ENCODE measurements around the gene KRTAP9-7.

DNA sequence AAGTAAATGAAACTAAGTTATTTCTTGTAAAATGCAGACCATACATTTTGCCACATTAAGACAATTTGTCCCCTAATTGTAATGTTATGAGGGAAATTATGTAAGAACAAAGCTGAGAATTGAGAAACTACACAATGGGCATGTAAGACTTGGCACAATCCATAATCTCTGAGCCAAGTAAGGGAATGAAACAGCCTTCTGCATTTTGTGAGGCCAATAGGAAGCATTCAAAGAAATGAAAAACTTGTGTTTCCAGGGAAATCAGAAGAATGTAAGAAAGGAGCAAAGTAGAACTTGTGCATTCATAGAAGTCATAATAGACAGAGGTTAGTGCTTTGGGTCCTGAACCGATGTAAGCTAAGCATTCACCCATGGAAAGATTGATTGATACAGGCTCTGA lies 24.2 kb upstream of the KRTAP9-7 start:
- TF ChIP-seq, protein P1, sequence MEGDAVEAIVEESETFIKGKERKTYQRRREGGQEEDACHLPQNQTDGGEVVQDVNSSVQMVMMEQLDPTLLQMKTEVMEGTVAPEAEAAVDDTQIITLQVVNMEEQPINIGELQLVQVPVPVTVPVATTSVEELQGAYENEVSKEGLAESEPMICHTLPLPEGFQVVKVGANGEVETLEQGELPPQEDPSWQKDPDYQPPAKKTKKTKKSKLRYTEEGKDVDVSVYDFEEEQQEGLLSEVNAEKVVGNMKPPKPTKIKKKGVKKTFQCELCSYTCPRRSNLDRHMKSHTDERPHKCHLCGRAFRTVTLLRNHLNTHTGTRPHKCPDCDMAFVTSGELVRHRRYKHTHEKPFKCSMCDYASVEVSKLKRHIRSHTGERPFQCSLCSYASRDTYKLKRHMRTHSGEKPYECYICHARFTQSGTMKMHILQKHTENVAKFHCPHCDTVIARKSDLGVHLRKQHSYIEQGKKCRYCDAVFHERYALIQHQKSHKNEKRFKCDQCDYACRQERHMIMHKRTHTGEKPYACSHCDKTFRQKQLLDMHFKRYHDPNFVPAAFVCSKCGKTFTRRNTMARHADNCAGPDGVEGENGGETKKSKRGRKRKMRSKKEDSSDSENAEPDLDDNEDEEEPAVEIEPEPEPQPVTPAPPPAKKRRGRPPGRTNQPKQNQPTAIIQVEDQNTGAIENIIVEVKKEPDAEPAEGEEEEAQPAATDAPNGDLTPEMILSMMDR (conservative IDR thresholded peaks at IDR 0.05) = no peak
- no peak for TF ChIP-seq EZH2 (IDR thresholded peaks at IDR 0.05; ENCODE audit: low read depth)

All from PC-9 (cell line).